Colonic mucosa (tissue), 4 donors: ENCODE measurements around the gene ACVR1C. TPM values are rescaled to one million over a fixed set of nuclear protein-coding genes. Genes with fewer than 3 reads are reported as not detected.
A peak's percentile ranks its signal among the peaks of the same experiment; 100 is the strongest.

ENCODE experiments used
- DNase-seq: peaks from one replicate; pipeline ENCODE4 v3.0.0-alpha.2; 2020
- H3K27ac ChIP-seq: fragments of 200-600 bp; one replicate; pipeline ENCODE4 v1.8.0; 2021
- H3K27me3 ChIP-seq: fragments of 200-600 bp; one replicate; pipeline ENCODE4 v1.8.0; 2021
- H3K36me3 ChIP-seq: fragments of 200-600 bp; one replicate; pipeline ENCODE4 v1.8.0; 2021
- H3K4me1 ChIP-seq: fragments of 200-600 bp; one replicate; pipeline ENCODE4 v1.8.0; 2021; ENCODE audit warnings: mild to moderate bottlenecking
- H3K4me3 ChIP-seq: fragments of 200-600 bp; one replicate; pipeline ENCODE4 v1.8.0; 2021
- H3K9ac ChIP-seq, 2 donors: one replicate each; pipeline ENCODE4 v1.7.0; 2013; ENCODE audit warnings: control low read depth in 2 of 2, low read depth in 2 of 2, low read length in 2 of 2
- H3K9me3 ChIP-seq: fragments of 200-600 bp; one replicate; pipeline ENCODE4 v1.8.0; 2021
- intact Hi-C: fragments of 100-400 bp; cut with DNase I; formaldehyde crosslinking; loops from one replicate; pipeline ENCODE4 v1.14.1; 2022
- total RNA-seq, 2 donors: library from RNA; stranded (reverse); fragmentation: NEBNext Ultra II Directional in 1 of 2; extraction: Animal tissue kit (Norgen Biotek cat#: 25700) in 1 of 2; gene quantifications; one replicate each; pipeline ENCODE4 v1.2.1, GENCODE V29; 2021
- TF ChIP-seq, protein P1 (sequence below): fragments of 200-600 bp; IDR thresholded peaks from one replicate; pipeline ENCODE4 v1.8.0; 2022; ENCODE audit warnings: antibody characterized with exemption, mild to moderate bottlenecking
- donor health status: healthy.
- donor health status: DM: no; HTN: no; CAD: no.
- donor health status: DM: no; HTN: no; CAD: no.

ACVR1C gene
- total RNA-seq, 2 donors from 2014 or later = 5.7 to 18.2 TPM

DNA sequence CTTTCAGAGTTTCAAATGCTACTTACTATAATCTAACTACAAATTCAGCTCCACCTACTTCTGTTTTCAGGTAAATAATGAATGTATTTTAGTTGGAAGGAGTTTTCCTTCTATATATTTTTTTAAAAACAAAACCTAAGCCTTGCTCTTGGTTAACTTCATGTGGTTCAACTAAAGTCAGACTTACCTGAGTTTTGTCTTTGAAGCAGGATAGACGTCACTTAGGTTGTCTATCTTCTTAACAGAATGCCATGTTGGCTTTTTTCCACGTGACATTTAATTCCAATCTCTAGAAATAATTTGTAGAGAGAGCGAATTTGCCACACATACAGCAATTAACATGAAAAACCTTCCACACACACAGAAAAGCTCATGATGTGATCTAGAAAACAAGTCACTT lies 140.9 kb downstream of the ACVR1C start:
- H3K27ac ChIP-seq = no peak overlapping the region
- H3K4me3 ChIP-seq = no peak overlapping the region
- no peaks in the 10 kb centered on the region for H3K36me3 ChIP-seq
- TF ChIP-seq, protein P1, sequence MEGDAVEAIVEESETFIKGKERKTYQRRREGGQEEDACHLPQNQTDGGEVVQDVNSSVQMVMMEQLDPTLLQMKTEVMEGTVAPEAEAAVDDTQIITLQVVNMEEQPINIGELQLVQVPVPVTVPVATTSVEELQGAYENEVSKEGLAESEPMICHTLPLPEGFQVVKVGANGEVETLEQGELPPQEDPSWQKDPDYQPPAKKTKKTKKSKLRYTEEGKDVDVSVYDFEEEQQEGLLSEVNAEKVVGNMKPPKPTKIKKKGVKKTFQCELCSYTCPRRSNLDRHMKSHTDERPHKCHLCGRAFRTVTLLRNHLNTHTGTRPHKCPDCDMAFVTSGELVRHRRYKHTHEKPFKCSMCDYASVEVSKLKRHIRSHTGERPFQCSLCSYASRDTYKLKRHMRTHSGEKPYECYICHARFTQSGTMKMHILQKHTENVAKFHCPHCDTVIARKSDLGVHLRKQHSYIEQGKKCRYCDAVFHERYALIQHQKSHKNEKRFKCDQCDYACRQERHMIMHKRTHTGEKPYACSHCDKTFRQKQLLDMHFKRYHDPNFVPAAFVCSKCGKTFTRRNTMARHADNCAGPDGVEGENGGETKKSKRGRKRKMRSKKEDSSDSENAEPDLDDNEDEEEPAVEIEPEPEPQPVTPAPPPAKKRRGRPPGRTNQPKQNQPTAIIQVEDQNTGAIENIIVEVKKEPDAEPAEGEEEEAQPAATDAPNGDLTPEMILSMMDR = no peak
- no peaks in the 10 kb centered on the region for H3K4me1 ChIP-seq
- no peaks in the 10 kb centered on the region for H3K27me3 ChIP-seq
- H3K9me3 ChIP-seq = no peaks in the 10 kb centered on the region
- intact Hi-C loops = no loop called here
- DNase-seq = no peak
- H3K9ac ChIP-seq = no peak overlapping the region

DNA sequence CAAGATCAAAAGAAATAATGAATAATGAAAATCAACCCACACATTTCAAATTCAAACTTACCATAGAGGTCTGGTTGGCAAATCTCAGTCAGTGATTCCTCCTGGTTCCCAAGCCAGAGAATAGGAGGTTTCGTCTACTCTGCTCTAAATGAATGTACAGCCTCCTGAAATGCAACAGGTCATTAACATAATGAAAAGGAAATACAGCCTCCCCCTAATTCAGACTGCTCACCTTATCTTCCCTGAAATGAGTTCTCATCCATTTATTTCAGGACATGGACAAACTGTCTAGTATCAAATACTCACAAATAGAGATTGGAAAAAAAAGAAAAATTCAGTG lies 141.4 kb downstream of the ACVR1C start:
- no peaks in the 10 kb centered on the region for H3K36me3 ChIP-seq
- intact Hi-C loops = no loop called here
- H3K4me1 ChIP-seq = no peaks in the 10 kb centered on the region
- TF ChIP-seq, protein P1 = no peak
- no peaks in the 10 kb centered on the region for H3K9me3 ChIP-seq
- no peak overlapping the region for H3K9ac ChIP-seq
- H3K4me3 ChIP-seq = no peak overlapping the region
- no peaks in the 10 kb centered on the region for H3K27me3 ChIP-seq
- DNase-seq = no peak
- H3K27ac ChIP-seq = no peak overlapping the region

DNA sequence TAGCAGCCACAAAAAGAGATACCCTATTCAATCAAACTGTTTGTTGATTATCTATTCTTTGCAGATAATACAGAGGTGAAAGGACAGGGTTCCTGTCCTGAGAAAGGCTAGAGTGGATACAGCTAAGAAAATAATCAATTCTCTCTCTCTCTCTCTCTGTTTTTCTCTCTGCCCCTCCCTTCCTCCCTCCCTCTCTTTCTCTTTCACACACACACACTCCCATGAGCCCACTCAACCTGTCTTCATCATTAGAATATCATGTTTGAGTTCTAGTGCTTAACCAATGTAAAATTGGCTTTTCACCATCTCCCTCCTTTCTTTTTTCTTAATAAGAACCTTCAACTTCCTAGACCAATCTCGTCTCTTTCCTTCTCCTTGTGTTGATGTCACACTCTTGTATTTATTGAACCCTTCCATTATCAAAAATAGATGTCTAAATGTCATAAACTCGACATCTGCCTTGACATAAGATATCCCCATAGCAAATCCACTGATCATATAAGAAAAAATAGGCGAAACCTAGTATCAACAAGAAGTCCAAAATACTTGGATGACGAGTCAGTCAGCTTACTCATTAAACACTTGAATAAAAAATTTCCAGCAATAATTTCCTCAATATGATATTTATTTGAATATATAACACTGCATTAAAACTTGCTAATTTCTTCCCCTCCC lies 141.9 kb downstream of the ACVR1C start:
- intact Hi-C loops = no loop called here
- H3K27ac ChIP-seq = no peak overlapping the region
- no peak overlapping the region for H3K9ac ChIP-seq
- H3K4me1 ChIP-seq = no peaks in the 10 kb centered on the region
- TF ChIP-seq, protein P1 = no peak
- no peak for DNase-seq
- no peaks in the 10 kb centered on the region for H3K9me3 ChIP-seq
- H3K36me3 ChIP-seq = no peaks in the 10 kb centered on the region
- H3K4me3 ChIP-seq = no peak overlapping the region
- no peaks in the 10 kb centered on the region for H3K27me3 ChIP-seq

DNA sequence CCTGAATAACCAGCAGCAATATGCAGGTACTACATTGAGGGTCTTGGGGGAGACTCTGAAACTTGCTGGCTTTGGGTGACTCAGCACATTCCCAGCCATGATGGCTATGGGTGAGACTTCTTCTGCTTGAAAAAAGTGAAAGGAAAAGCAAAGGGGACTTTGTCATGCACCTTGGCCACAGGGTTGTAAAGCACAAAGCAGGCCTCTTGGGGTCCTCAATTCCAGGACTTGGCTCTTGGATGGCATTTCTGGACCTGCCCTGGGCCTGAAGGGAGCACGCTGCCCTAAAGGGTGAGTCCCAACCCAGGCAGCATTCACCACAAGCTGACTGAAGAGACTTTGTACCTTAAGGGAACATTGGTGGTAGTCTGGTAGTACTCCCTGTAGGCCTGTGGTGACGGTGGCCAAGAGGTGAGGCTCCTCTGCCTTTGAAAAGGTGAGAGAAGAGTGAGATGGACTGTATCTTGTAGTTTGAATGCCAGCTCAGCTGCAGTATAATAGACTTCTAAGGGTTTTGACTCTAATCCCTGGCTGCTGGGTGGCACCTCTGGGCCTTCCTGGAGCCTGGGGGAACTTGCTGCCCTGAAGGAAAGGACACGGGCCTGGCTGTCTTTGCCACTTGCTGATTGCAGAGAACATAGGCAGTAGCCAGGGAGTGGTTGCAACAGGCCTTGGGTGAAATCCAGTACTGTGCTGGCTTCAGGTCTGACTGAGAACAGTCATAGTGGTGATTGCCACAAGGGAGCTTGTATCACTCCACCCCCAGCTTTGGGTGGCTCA lies 148.3 kb downstream of the ACVR1C start:
- Histone ChIP-seq H3K9me3 (no peaks in the 10 kb centered on the region), H3K27me3 (no peaks in the 10 kb centered on the region), H3K36me3 (no peaks in the 10 kb centered on the region), H3K9ac (no peak overlapping the region), H3K4me1 (no peaks in the 10 kb centered on the region), H3K4me3 (no peak overlapping the region), H3K27ac (no peak overlapping the region)
- peak; percentile 25 for DNase-seq
- TF ChIP-seq, protein P1 = no peak
- intact Hi-C loops = no loop called here

DNA sequence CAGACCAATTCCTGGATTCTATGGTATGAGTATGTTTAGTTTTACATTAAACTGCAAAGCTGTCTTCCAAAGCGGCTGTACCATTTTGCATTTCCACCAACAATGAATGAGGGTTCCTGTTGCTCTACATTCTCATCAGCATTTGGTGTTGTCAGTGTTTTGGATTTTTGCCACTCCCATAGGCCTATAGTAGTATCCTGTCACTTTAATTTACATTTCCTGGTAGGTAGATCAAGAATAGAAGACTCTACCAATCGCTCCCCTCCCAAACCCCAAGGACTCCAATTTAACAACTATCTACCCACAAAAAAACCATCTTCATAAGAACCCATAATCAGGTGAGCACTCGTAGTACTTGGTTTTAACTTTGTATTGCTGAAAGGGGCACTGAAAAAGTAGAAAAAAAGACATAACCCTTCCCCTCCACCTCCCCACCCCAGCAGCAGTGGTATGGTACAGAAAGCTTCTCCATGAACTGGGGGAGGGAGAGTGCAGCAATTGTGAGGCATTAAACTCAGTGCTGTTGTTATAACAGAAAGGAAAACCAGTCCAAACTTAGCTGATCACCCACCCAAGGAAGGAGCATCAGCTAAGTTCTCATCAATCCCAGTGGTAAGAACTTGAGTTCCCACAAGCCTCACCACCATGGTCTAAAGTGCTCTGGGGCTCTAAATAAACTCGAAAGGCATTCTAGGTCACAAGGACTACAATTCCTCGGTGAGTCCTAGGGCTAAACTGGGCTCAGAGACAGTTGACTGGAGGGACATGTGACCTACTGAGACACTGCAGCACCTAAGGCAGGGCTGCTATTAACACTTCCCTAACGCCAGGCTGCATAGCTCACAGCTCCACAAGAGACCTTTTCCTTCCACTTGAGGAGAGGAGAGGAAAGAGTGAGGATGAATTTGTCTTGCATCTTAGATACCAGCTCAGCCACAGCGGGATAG lies 149.3 kb downstream of the ACVR1C start:
- Histone ChIP-seq H3K27me3 (no peaks in the 10 kb centered on the region), H3K36me3 (no peaks in the 10 kb centered on the region), H3K4me3 (no peak overlapping the region), H3K9ac (no peak overlapping the region), H3K9me3 (no peaks in the 10 kb centered on the region), H3K4me1 (no peaks in the 10 kb centered on the region), H3K27ac (no peak overlapping the region)
- intact Hi-C loops = no loop called here
- DNase-seq = no peak
- TF ChIP-seq, protein P1 = no peak
